Testis (tissue), 3 donors: ENCODE data around the gene GDPD2. TPM values are rescaled to one million over a fixed set of nuclear protein-coding genes. Genes with fewer than 3 reads are reported as not detected.

ENCODE experiments used
- DNase-seq: peaks from one replicate; pipeline ENCODE4 v3.0.0-alpha.2; 2019
- H3K27ac ChIP-seq, 2 donors: fragments of 200-600 bp; sonication (generic); one replicate each; pipeline ENCODE4 v1.5.1; 2019
- H3K27me3 ChIP-seq: fragments of 200-600 bp; sonication (generic); one replicate; pipeline ENCODE4 v1.5.1; 2019
- H3K36me3 ChIP-seq: fragments of 200-600 bp; sonication (generic); one replicate; pipeline ENCODE4 v1.5.1; 2017; ENCODE audit warnings: low read depth; ENCODE audit errors: missing control alignments
- H3K4me1 ChIP-seq: fragments of 200-600 bp; sonication (generic); one replicate; pipeline ENCODE4 v1.5.1; 2019
- H3K4me3 ChIP-seq, 2 donors: fragments of 200-600 bp; sonication (generic); one replicate each; pipeline ENCODE4 v1.5.1; 2017 to 2019
- H3K9me3 ChIP-seq: fragments of 200-600 bp; sonication (generic); one replicate; pipeline ENCODE4 v1.5.1; 2017
- CTCF ChIP-seq, 3 experiments: fragments of 450-650 bp in 2 of 3; fragments of 200-600 bp in 1 of 3; sonication (generic) in 1 of 3; IDR thresholded peaks; one replicate each; pipeline ENCODE4 v1.5.1; 2016 to 2019; ENCODE audit warnings: antibody characterized with exemption in 3 of 3, mild to moderate bottlenecking in 2 of 3, moderate library complexity in 1 of 3
- POLR2A ChIP-seq: fragments of 450-650 bp; IDR thresholded peaks from one replicate; pipeline ENCODE4 v1.6.1; 2017; ENCODE audit warnings: antibody characterized with exemption, mild to moderate bottlenecking, moderate library complexity
- WGBS, 2 donors: methylation state at CpG; one replicate each; pipeline ENCODE4 v1.1.5; 2018; 5-methylcytosine and 5-hydroxymethylcytosine counted together
- intact Hi-C: fragments of 100-400 bp; cut with DNase I; formaldehyde crosslinking; loops from one replicate; pipeline ENCODE4 v1.15.1; 2023; ENCODE audit warnings: low total_unique reads
- polyA plus RNA-seq: library from polyadenylated mRNA; stranded (reverse); fragments of 350-450 nt; fragmentation: Illumina TruSeq; extraction: RNeasy Lipid Tissue Mini Kit (QIAGEN cat#74804); gene quantifications from one replicate; pipeline ENCODE4 v1.2.3, GENCODE V29; 2014; ENCODE audit warnings: low read depth, low replicate concordance; ENCODE audit not compliant: insufficient read depth
- total RNA-seq, 2 donors: library from RNA; depleted of rRNA; stranded (reverse); fragments of >200 nt; gene quantifications; one replicate each; pipeline ENCODE4 v1.2.3, GENCODE V29; 2016

GDPD2 gene
- total and polyA plus RNA-seq, 3 donors from 2014 or later: not detected

- 39 to 59% methylated on average over 2 of the region's 2 CpGs for WGBS, 2 donors
- Histone ChIP-seq H3K27ac (no peak overlapping the region), H3K4me3 (no peak overlapping the region), H3K9me3 (no peaks in the 10 kb centered on the region), H3K36me3 (no peaks in the 10 kb centered on the region), H3K4me1 (no peaks in the 10 kb centered on the region), H3K27me3 (no peaks in the 10 kb centered on the region)
- DNase-seq: no peak
- intact Hi-C loops: no loop called here
- TF ChIP-seq CTCF (IDR thresholded peaks at IDR 0.05): no peak
- TF ChIP-seq POLR2A: no peak
Observed at GRCh38 chrX:70437011-70437410, 13.9 kb downstream of the GDPD2 start.

- Histone ChIP-seq H3K36me3 (no peaks in the 10 kb centered on the region), H3K27ac (no peak overlapping the region), H3K4me3 (no peak overlapping the region), H3K27me3 (no peaks in the 10 kb centered on the region), H3K9me3 (no peaks in the 10 kb centered on the region), H3K4me1 (no peaks in the 10 kb centered on the region)
- intact Hi-C loops: no loop called here
- DNase-seq: no peak
- TF ChIP-seq POLR2A (no peak), CTCF (IDR thresholded peaks at IDR 0.05) (no peak)
- WGBS, 2 donors: 83 to 90% methylated on average over 8 of the region's 8 CpGs
Observed at GRCh38 chrX:70437921-70438665, 15.0 kb downstream of the GDPD2 start.

- Histone ChIP-seq H3K4me1 (no peaks in the 10 kb centered on the region), H3K27ac (no peak overlapping the region), H3K36me3 (no peaks in the 10 kb centered on the region), H3K9me3 (no peaks in the 10 kb centered on the region), H3K4me3 (no peak overlapping the region), H3K27me3 (no peaks in the 10 kb centered on the region)
- intact Hi-C loops: no loop called here
- 38 to 71% methylated on average over 1 of the region's 1 CpG for WGBS, 2 donors
- no peak for TF ChIP-seq POLR2A
- TF ChIP-seq CTCF (IDR thresholded peaks at IDR 0.05): no peak
- no peak for DNase-seq
Observed at GRCh38 chrX:70439016-70439415, 15.9 kb downstream of the GDPD2 start.

GRCh38 chrX:70442224-70442623 is 19.1 kb downstream of the GDPD2 start:
- H3K4me1 ChIP-seq: no peaks in the 10 kb centered on the region
- no peak overlapping the region for H3K4me3 ChIP-seq
- no peak overlapping the region for H3K27ac ChIP-seq
- intact Hi-C loops: no loop called here
- DNase-seq: no peak
- no peaks in the 10 kb centered on the region for H3K27me3 ChIP-seq
- WGBS, 2 donors: 52 to 59% methylated on average over 4 to 6 of the region's 6 CpGs
- TF ChIP-seq POLR2A: no peak
- TF ChIP-seq CTCF (IDR thresholded peaks at IDR 0.05): no peak
- no peaks in the 10 kb centered on the region for H3K36me3 ChIP-seq
- no peaks in the 10 kb centered on the region for H3K9me3 ChIP-seq
